Omental fat pad (tissue), 4 donors: ENCODE results near the gene LRRC66. TPM values are rescaled to one million over a fixed set of nuclear protein-coding genes. Genes with fewer than 3 reads are reported as not detected.

Source experiments
- ATAC-seq: fragments of 150-250 bp; one replicate; pipeline ENCODE4 v1.9.1; 2016; ENCODE audit warnings: mild to moderate bottlenecking, moderate library complexity; ENCODE audit not compliant: low FRiP score
- DNase-seq: peaks from one replicate; pipeline ENCODE4 v3.0.0-alpha.2; 2019; ENCODE audit warnings: low spot score
- CTCF ChIP-seq, 3 donors: fragments of 450-650 bp; IDR thresholded peaks; one replicate each; pipeline ENCODE4 v1.5.1; 2016 to 2017; ENCODE audit warnings: antibody characterized with exemption in 3 of 3, mild to moderate bottlenecking in 3 of 3, moderate library complexity in 2 of 3
- total RNA-seq, 4 donors: library from RNA; depleted of rRNA; stranded (reverse); fragments of >200 nt; gene quantifications; one replicate each; pipeline ENCODE4 v1.1.0, GENCODE V29; 2016

Gene LRRC66
- total RNA-seq, 4 donors from 2014 or later = 0.09 to 1.1 (median 0.25) TPM

GRCh38 chr4:52001616-52002015 is 18.5 kb downstream of the LRRC66 start:
- no peak for ATAC-seq
- no peak for TF ChIP-seq CTCF (IDR thresholded peaks at IDR 0.05)
- DNase-seq = no peak

- ATAC-seq (no peak), DNase-seq (no peak)
- no peak for TF ChIP-seq CTCF (IDR thresholded peaks at IDR 0.05)
Measured at GRCh38 chr4:51999250-51999649, 20.9 kb downstream of the LRRC66 start.

GRCh38 chr4:51998837-51999236 is 21.3 kb downstream of the LRRC66 start:
- ATAC-seq (no peak), DNase-seq (no peak)
- no peak for TF ChIP-seq CTCF (IDR thresholded peaks at IDR 0.05)

GRCh38 chr4:51997647-51998046 is 22.5 kb downstream of the LRRC66 start:
- no peak for ATAC-seq
- no peak for DNase-seq
- no peak for TF ChIP-seq CTCF (IDR thresholded peaks at IDR 0.05)

GRCh38 chr4:51995647-51996220 is 24.4 kb downstream of the LRRC66 start:
- no peak for ATAC-seq
- DNase-seq = no peak
- no peak for TF ChIP-seq CTCF (IDR thresholded peaks at IDR 0.05)

GRCh38 chr4:51965862-51966261 is 54.3 kb downstream of the LRRC66 start:
- no peak for TF ChIP-seq CTCF (IDR thresholded peaks at IDR 0.05)
- ATAC-seq = no peak
- no peak for DNase-seq

- DNase-seq (no peak), ATAC-seq (no peak)
- TF ChIP-seq CTCF (IDR thresholded peaks at IDR 0.05) = no peak
Measured at GRCh38 chr4:51963841-51964517, 56.2 kb downstream of the LRRC66 start.
